Stimulated activated CD4-positive, alpha-beta T cell treated with anti-CD3 and anti-CD28 coated beads, Interleukin-12 subunit alpha, Interleukin-12 subunit beta, amount 100 ng/mL, for 4 hours (primary cell): ENCODE results near the gene RAB7A.
A peak's percentile ranks its signal among the peaks of the same experiment; 100 is the strongest.
"Not testable (repeated sequence)": the region's sequence is repeated elsewhere in the genome, so short reads cannot be mapped to it uniquely, and the experiment has no call there.

Source experiments
- DNase-seq: peaks from one replicate; pipeline ENCODE4 v3.0.0-alpha.2; 2020

RAB7A gene

GRCh38 chr3:128760881-128761280, 34.9 kb downstream of the RAB7A start:
- no peak for DNase-seq

- no peak for DNase-seq
Measured at GRCh38 chr3:128761392-128761791, 35.4 kb downstream of the RAB7A start.

GRCh38 chr3:128763967-128764366, 38.0 kb downstream of the RAB7A start:
- DNase-seq: no peak

GRCh38 chr3:128764863-128765262, 38.9 kb downstream of the RAB7A start:
- no peak for DNase-seq

DNA sequence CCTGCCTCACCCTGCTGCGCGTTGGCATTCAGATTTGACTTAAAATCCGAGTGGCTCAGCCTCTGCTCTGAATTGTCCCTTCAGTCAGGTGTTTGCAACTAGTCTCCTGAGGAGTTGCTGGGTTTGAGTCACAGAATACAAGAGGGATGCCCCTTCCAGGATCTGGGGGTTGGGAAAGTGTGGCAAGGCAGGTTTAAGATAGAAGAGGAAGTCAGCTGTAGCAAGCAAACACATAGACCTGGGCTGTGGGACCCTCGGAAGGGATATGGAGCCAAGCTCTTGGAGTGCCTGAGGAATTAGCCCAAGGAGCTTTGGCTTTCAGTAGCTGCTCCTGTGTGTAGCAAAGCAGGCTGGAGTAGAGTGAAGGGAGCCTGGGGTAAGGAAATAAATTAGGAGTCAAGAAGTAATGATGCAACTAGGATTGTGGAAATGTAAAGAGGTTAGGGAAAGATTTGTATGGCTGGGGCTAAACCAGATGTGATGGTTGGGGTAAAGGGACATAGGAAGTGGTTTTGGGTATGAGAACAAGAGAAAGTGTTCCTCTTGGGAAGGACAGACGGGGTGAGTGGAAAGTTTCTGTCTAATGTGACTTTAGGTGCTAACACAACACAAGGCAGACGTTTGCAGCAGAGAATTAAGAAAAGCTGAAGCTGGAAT, 41.2 kb downstream of the RAB7A start:
- DNase-seq: no peak

GRCh38 chr3:128768471-128768870, 42.5 kb downstream of the RAB7A start:
- no peak for DNase-seq

DNA sequence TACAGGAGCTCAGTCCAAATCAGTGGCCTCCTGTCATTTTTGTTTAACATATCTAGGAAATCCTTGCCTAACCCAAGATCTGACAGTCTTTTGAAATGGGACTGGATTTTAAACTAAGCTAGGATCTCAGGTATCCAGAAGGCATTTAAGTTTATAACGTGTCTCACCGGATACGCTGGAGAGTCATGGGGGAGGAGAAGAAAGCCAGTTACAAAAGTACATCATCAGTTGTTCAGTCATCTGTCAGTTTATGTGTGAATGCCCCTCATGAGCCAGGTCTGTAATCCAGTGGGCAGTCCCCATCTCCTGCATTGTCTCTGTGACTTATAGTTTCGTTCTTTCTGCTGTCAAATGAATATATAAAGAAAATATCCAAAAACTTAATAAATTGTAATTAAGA, 44.4 kb downstream of the RAB7A start:
- DNase-seq: no peak

- DNase-seq: not testable (repeated sequence)
Measured at GRCh38 chr3:128773189-128773588, 47.2 kb downstream of the RAB7A start.

DNA sequence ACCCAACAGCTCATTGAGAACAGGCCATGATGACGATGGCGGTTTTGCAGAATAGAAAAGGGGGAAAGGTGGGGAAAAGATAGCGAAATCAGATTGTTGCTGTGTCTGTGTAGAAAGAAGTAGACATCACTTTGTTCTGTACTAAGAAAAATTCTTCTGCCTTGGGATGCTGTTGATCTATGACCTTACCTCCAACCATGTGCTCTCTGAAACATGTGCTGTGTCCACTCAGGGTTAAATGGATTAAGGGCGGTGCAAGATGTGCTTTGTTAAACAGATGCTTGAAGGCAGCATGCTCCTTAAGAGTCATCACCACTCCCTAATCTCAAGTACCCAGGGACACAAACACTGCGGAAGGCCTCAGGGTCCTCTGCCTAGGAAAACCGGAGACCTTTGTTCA, 47.6 kb downstream of the RAB7A start:
- DNase-seq: not testable (repeated sequence)

- no peak for DNase-seq
Measured at GRCh38 chr3:128775241-128775640, 49.3 kb downstream of the RAB7A start.

DNA sequence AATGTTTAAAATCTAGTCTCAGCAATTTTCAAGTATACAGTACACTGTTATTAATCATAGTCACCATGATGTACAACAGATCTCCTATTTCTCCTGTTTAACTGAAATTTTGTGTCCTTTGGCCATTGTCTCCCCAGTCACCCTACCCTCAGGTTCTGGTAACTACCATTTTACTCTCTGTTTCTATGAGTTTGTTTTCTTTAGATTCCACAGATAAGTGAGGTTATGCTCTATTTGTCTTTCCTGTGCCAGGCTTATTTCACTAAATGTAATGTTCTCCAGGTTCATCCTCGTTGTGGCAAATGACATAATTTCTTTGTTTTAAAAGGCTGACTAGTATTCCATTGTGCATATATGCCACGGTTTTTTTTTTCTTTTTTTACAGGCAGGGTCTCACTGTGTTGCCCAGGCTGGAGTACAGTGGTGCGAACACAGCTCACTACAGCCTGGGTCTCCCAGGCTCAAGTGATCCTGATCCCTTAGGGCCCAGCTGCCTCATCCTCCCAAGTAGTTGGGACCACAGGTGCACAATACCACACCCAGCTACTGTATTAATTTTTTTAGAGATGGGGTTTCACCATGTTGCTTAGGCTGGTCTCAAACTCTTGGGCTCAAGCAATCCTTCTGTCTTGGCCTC, 50.0 kb downstream of the RAB7A start:
- no peak for DNase-seq

DNA sequence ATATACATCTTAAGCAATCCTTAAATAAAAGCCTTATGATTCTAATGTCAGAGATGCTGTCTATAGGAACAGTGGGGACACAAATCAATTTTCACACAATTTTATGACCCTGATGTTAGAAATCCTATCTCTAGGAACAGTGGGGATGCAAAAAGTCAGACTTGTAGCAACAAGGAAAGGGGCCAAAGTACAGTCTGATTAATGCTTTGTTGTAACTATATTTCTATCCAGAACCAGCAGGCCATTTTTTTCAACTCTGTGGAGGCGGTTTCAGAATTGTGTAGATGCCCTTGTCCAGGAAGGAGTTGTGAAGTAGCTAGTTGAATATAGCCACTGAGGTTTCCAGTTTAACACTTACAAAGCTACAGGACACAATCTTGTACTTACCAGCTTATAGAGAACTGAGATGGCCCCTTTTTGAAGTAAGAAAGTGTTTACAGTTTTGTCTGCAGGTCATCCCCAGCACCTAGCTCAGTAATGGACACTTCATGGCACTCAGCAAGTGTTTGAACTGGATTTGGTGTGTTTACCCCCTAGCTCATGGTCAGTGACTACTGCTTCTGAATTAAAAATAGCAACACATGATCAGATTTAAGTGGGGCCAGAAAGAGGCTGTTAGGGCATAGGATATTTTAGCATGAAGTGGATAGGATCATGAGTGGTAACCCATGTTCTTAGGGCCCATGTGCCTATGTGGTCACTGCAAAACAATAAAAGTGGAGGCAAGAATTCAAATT, 54.3 kb downstream of the RAB7A start:
- DNase-seq: no peak

DNA sequence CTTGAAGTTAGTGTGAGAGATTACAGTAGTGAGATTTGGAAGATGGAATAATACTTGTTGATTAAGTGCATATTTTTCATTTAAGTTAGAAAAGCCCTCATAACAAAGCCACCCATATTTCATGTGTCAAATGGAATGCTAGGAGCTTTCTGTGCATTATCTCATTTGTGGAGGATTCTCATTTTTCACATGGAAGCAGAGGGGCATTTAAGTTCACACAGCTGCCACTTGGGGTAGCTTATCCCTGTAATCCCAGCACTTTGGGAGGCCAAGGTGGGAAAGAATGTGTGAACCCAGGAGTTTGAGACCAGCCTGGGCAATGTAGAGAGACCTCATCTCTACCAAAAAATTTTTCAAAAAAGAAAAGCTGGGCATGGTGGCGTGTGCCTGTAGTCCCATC, 55.2 kb downstream of the RAB7A start:
- no peak for DNase-seq

DNA sequence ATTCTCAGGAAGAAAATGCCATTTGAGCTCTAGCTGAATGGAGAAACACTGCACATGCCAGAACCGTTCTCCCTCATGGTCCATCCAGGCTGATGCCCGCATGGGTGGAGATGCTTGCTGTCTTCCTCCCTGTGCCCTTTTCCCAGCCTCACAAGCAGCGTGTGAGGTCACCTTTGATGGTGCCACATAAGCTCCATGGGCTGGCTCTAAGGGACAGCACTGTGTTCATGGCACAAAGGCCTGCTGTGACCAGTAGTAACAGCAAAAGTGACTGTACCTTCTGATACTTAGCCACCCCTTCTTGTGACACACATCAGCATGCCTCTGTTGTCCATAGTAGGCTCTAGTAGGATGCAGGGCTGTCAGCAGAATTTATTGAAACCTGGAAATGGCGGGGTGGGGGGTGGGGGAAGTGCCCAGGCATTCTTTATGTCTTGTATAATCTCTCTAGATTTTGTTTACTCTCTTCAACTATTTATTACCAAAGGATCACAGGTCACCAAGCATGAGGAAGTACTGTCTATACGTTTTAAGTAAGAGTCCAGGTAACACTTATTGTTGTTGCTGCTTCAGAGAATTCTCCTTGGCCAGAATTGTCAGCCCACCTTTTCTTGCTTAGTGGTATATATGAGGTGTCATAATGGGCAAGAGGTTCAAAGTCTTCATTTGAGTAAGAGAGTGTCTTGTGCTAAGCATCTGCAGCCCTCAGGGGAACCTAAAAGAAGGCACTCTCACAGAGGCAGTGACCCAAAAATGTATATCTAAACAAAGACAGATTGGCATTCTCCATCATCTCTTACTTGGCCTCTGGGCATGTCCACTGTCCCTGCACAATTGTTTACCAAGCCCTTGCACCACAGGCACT, 56.5 kb downstream of the RAB7A start:
- DNase-seq: no peak

DNA sequence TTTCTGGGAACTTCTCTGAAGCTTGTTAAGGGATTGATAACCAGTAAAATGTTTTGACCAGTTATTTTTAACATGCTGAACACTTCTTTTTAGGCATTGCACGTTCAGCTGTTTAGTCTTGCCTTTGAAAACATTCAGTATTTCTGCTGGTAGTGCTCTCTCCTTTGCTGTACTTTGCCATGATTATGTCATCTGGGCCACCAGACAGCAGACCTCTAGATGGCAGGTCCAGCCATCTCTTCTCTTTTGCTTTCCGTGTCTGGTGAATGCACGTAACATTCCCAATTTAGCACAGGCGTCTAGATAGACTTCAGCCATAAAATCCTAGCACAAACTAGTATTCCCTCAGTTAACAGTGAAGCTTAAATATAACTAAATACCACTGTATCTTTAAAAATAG, 57.8 kb downstream of the RAB7A start:
- DNase-seq: no peak

GRCh38 chr3:128784232-128784631, 58.2 kb downstream of the RAB7A start:
- DNase-seq: peak; percentile 48

DNA sequence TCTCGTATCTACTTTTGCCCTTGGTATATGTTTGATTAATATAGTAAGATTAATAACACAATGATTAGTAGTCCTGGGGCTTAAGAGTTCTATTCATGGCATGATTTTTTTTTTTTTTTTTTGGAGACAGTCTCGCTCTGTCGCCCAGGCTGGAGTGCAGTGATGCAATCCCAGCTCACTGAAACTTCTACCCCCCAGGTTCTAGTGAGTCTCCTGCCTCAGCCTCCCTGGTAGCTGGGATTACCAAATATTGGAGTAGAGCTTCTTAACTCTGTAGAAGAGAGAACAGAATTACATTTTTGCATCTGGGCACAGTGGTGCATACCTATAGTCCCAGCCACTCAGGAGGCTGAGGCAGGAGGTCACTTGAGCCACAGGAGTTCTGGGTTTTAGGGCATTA, 58.9 kb downstream of the RAB7A start:
- DNase-seq: no peak

- DNase-seq: no peak
Measured at GRCh38 chr3:128786434-128787020, 60.5 kb downstream of the RAB7A start.

- DNase-seq: no peak
Measured at GRCh38 chr3:128787256-128788253, 61.6 kb downstream of the RAB7A start.

- DNase-seq: no peak
Measured at GRCh38 chr3:128788268-128788869, 62.4 kb downstream of the RAB7A start.
